H1 (cell line): Measurements from ENCODE around the gene YBX2. TPM values are rescaled to one million over a fixed set of nuclear protein-coding genes. Genes with fewer than 3 reads are reported as not detected.

Source experiments
- CTCF ChIA-PET: fragments of 300-600 bp; sonication (Branson Sonifier 250); formaldehyde crosslinking; loops from one replicate; lab custom pipeline; 2021; ENCODE audit not compliant: partially characterized antibody; lab: Charles Lee
- POLR2A ChIA-PET: fragments of 300-600 bp; sonication (Branson Sonifier 250); formaldehyde crosslinking; loops from one replicate; lab custom pipeline; 2021; ENCODE audit warnings: inconsistent platforms; ENCODE audit not compliant: partially characterized antibody; lab: Charles Lee
- DNase-seq, 2 experiments: peaks; one replicate each; pipeline versions ENCODE4 v3.0.0 to v3.0.0-alpha.2; 2010 to 2022; ENCODE audit warnings: low spot score in 2 of 2, low read depth in 1 of 2, mixed read lengths in 1 of 2
- FAIRE-seq: peaks from 2 replicates; lab custom pipeline; 2011; peaks lifted over from hg19 to GRCh38; lab: Jason Lieb, UNC
- H2AFZ ChIP-seq: 2 replicates; pipeline ENCODE4 v1.8.1; 2012; ENCODE audit warnings: low read length, inconsistent platforms
- H2AK5ac ChIP-seq: 2 replicates; pipeline ENCODE4 v1.6.1; 2013; ENCODE audit warnings: low read depth, low read length
- H2BK120ac ChIP-seq: replicated peaks from 2 replicates; pipeline ENCODE3; 2013; ENCODE audit warnings: low read depth, low read length, inconsistent platforms
- H2BK12ac ChIP-seq: 2 replicates; pipeline ENCODE4 v1.6.1; 2013; ENCODE audit warnings: low read depth, low read length
- H2BK15ac ChIP-seq: 2 replicates; pipeline ENCODE4 v1.6.1; 2013; ENCODE audit warnings: low read length
- H2BK20ac ChIP-seq: 2 replicates; pipeline ENCODE4 v1.6.1; 2013; ENCODE audit warnings: low read length
- H2BK5ac ChIP-seq: 2 replicates; pipeline ENCODE4 v1.6.1; 2013; ENCODE audit warnings: low read depth, low read length
- H3K14ac ChIP-seq: 2 replicates; pipeline ENCODE4 v1.6.1; 2013; ENCODE audit warnings: inconsistent platforms; ENCODE audit not compliant: insufficient read length
- H3K18ac ChIP-seq: 2 replicates; pipeline ENCODE4 v1.6.1; 2013; ENCODE audit warnings: low read length; ENCODE audit errors: extremely low read depth
- H3K23ac ChIP-seq: 2 replicates; pipeline ENCODE4 v1.6.1; 2013; ENCODE audit warnings: inconsistent platforms; ENCODE audit not compliant: insufficient read length
- H3K23me2 ChIP-seq: 2 replicates; pipeline ENCODE4 v1.6.1; 2013; ENCODE audit warnings: low read depth, low read length
- H3K27ac ChIP-seq: 2 replicates; pipeline ENCODE4 v1.6.1; 2011; ENCODE audit warnings: low read depth, low read length, inconsistent platforms
- H3K27me3 ChIP-seq, 4 experiments: replicated peaks in 1 of 4; 1 replicate in 1 of 4; 2 replicates in 3 of 4; pipeline versions ENCODE4 v1.6.1 to v1.8.1; 2011 to 2013; ENCODE audit warnings: low read length in 3 of 4, mild to moderate bottlenecking in 3 of 4, inconsistent platforms in 2 of 4, mixed read lengths in 2 of 4, moderate library complexity in 1 of 4; ENCODE audit not compliant: control insufficient read depth in 3 of 4, insufficient read depth in 3 of 4; ENCODE audit errors: extremely low read depth in 1 of 4
- H3K36me3 ChIP-seq, 4 experiments: 2 replicates each; pipeline versions ENCODE4 v1.6.1 to v1.8.1; 2011 to 2013; ENCODE audit warnings: mild to moderate bottlenecking in 4 of 4, low read length in 3 of 4, moderate library complexity in 2 of 4, control low read depth in 1 of 4, inconsistent platforms in 1 of 4; ENCODE audit not compliant: insufficient read depth in 4 of 4, control insufficient read depth in 2 of 4
- H3K4ac ChIP-seq: replicated peaks from 2 replicates; pipeline ENCODE3; 2013; ENCODE audit warnings: low read length, low read depth, mixed read lengths, inconsistent platforms; ENCODE audit not compliant: insufficient read length
- H3K4me1 ChIP-seq, 4 experiments: replicated peaks in 1 of 4; 1 replicate in 1 of 4; 2 replicates in 3 of 4; pipeline versions ENCODE4 v1.6.1 to v1.8.1; 2011 to 2013; ENCODE audit warnings: low read length in 3 of 4, inconsistent platforms in 2 of 4, mixed read lengths in 1 of 4; ENCODE audit not compliant: insufficient read depth in 4 of 4, control insufficient read depth in 3 of 4
- H3K4me2 ChIP-seq, 2 experiments: 2 replicates each; pipeline versions ENCODE4 v1.6.1 to v1.8.1; 2011 to 2013; ENCODE audit warnings: low read depth in 2 of 2, low read length in 2 of 2, control low read depth in 1 of 2, inconsistent platforms in 1 of 2, mild to moderate bottlenecking in 1 of 2; ENCODE audit not compliant: insufficient read depth in 1 of 2
- H3K4me3 ChIP-seq, 4 experiments: fragments of 200-600, 300-600 bp in 1 of 4; sonication (generic), shearing (Covaris generic), sonication (Bioruptor Twin) in 1 of 4; 2 replicates each; pipeline versions ENCODE4 v1.5.1 to v1.8.1; 2011 to 2016; ENCODE audit warnings: low read length in 4 of 4, low read depth in 3 of 4, control low read depth in 2 of 4, inconsistent platforms in 2 of 4, mild to moderate bottlenecking in 2 of 4, mixed read lengths in 1 of 4, moderate library complexity in 1 of 4; ENCODE audit not compliant: insufficient read depth in 2 of 4; ENCODE audit errors: extremely low read depth in 1 of 4
- H3K56ac ChIP-seq: replicated peaks from 2 replicates; pipeline ENCODE3; 2013; ENCODE audit warnings: low read depth, mild to moderate bottlenecking, mixed read lengths, low read length, inconsistent platforms; ENCODE audit not compliant: insufficient read length
- H3K79me1 ChIP-seq: 2 replicates; pipeline ENCODE4 v1.6.1; 2013; ENCODE audit warnings: low read depth, low read length, control low read depth
- H3K79me2 ChIP-seq, 2 experiments: 2 replicates each; pipeline versions ENCODE4 v1.6.1 to v1.8.1; 2012 to 2013; ENCODE audit warnings: low read length in 2 of 2, mild to moderate bottlenecking in 2 of 2, inconsistent platforms in 1 of 2; ENCODE audit not compliant: insufficient read depth in 2 of 2, control insufficient read depth in 1 of 2
- H3K9ac ChIP-seq, 4 experiments: replicated peaks in 1 of 4; 1 replicate in 1 of 4; 2 replicates in 3 of 4; pipeline versions ENCODE4 v1.6.1 to v1.8.1; 2011 to 2013; ENCODE audit warnings: low read depth in 3 of 4, low read length in 3 of 4, control low read depth in 2 of 4, mild to moderate bottlenecking in 2 of 4, moderate library complexity in 2 of 4, inconsistent platforms in 1 of 4; ENCODE audit errors: extremely low read depth in 1 of 4
- H3K9me3 ChIP-seq, 2 experiments: 2 replicates each; pipeline versions ENCODE4 v1.6.1 to v1.8.1; 2012 to 2013; ENCODE audit warnings: mild to moderate bottlenecking in 2 of 2, moderate library complexity in 2 of 2, control low read depth in 1 of 2, inconsistent platforms in 1 of 2, low read depth in 1 of 2, low read length in 1 of 2, mixed read lengths in 1 of 2; ENCODE audit not compliant: insufficient read depth in 2 of 2
- H4K20me1 ChIP-seq, 2 experiments: replicated peaks in 1 of 2; 2 replicates each; pipeline versions ENCODE3 to v1.8.1; 2011 to 2013; ENCODE audit warnings: inconsistent platforms in 2 of 2, low read length in 2 of 2, mild to moderate bottlenecking in 1 of 2; ENCODE audit not compliant: insufficient read depth in 2 of 2, control insufficient read depth in 1 of 2
- H4K5ac ChIP-seq: 2 replicates; pipeline ENCODE4 v1.6.1; 2013; ENCODE audit warnings: low read length, low read depth, mixed read lengths, inconsistent platforms; ENCODE audit not compliant: insufficient read length
- H4K8ac ChIP-seq: 2 replicates; pipeline ENCODE4 v1.8.0; 2013; ENCODE audit warnings: mild to moderate bottlenecking, moderate library complexity, low read length, inconsistent platforms; ENCODE audit not compliant: insufficient read depth; ENCODE audit errors: extremely low read depth
- H4K91ac ChIP-seq: replicated peaks from 2 replicates; pipeline ENCODE3; 2013; ENCODE audit warnings: low read length, mixed read lengths, inconsistent platforms; ENCODE audit not compliant: insufficient read length
- BRCA1 ChIP-seq: IDR thresholded peaks from 2 replicates; pipeline ENCODE4 v1.6.1; 2012; ENCODE audit warnings: low read depth, low read length, improper control_type of control experiment
- GTF2F1 ChIP-seq: IDR thresholded peaks from 2 replicates; pipeline ENCODE4 v1.6.1; 2012; ENCODE audit warnings: low read depth, low read length, improper control_type of control experiment, borderline replicate concordance
- KDM4A ChIP-seq: IDR thresholded peaks from one replicate; pipeline ENCODE4 v1.7.1; 2012; ENCODE audit warnings: low read depth, mild to moderate bottlenecking, moderate library complexity, low read length, inconsistent platforms; ENCODE audit not compliant: severe bottlenecking
- MAFK ChIP-seq: IDR thresholded peaks from 2 replicates; pipeline ENCODE4 v1.6.1; 2012; ENCODE audit warnings: low read depth, mild to moderate bottlenecking, improper control_type of control experiment, low read length
- RNF2 ChIP-seq: fragments of 200-900, 300-1000 bp; sonication (generic); IDR thresholded peaks from 2 replicates; pipeline ENCODE4 v1.7.1; 2016; ENCODE audit warnings: borderline replicate concordance, low read depth, mild to moderate bottlenecking, antibody characterized with exemption, low read length; ENCODE audit not compliant: poor library complexity, severe bottlenecking; ENCODE audit errors: missing control alignments
- RXRA ChIP-seq: IDR thresholded peaks from 2 replicates; pipeline ENCODE4 v1.6.1; 2011; ENCODE audit warnings: low read depth, mild to moderate bottlenecking, low read length, moderate library complexity; ENCODE audit not compliant: insufficient read depth
- SP1 ChIP-seq: IDR thresholded peaks from 2 replicates; pipeline ENCODE4 v1.6.1; 2011; ENCODE audit warnings: low read depth, low read length
- SP4 ChIP-seq: IDR thresholded peaks from 2 replicates; pipeline ENCODE4 v1.6.1; 2012; ENCODE audit warnings: low read length, inconsistent platforms
- YY1 ChIP-seq: IDR thresholded peaks from 2 replicates; pipeline ENCODE4 v1.6.1; 2011; ENCODE audit warnings: low read depth, mild to moderate bottlenecking, low read length
- WGBS, 2 experiments: shearing (Covaris generic) in 1 of 2; methylation state at CpG; one replicate each; pipeline versions ENCODE4 v1.1.6 to v1.1.7; 2013 to 2015; ENCODE audit warnings: low lambda C conversion rate in 2 of 2, mixed read lengths in 2 of 2, inconsistent platforms in 1 of 2, low coverage in 1 of 2, missing lambda C conversion rate in 1 of 2; ENCODE audit not compliant: insufficient replicate concordance in 2 of 2, insufficient coverage in 1 of 2, insufficient read length in 1 of 2; ENCODE audit errors: extremely low coverage in 1 of 2, missing lambda C conversion rate in 1 of 2; 5-methylcytosine and 5-hydroxymethylcytosine counted together
- polyA plus RNA-seq, 7 experiments: library from polyadenylated mRNA; depleted of rRNA in 3 of 7; stranded (reverse) in 5 of 7; unstranded in 2 of 7; fragments of >200 nt in 5 of 7; fragments of 200-250 nt in 2 of 7; gene quantifications; 1 replicate in 5 of 7; 2 replicates in 1 of 7; 4 replicates in 1 of 7; pipeline versions ENCODE4 v1.2.1 to v1.2.3, GENCODE V29; 2011 to 2013; ENCODE audit warnings: missing spikeins in 2 of 7, mixed read lengths in 2 of 7
- total RNA-seq: library from RNA; stranded (reverse); fragmentation: NEBNext Ultra II Directional; extraction: Animal tissue kit (Norgen Biotek cat#: 25700); gene quantifications from 2 replicates; pipeline ENCODE4 v1.2.1, GENCODE V29; 2021
- TF ChIP-seq, protein P1 (sequence below): IDR thresholded peaks from 2 replicates; pipeline ENCODE4 v1.6.1; 2012; ENCODE audit warnings: inconsistent platforms

YBX2 gene
- total and polyA plus RNA-seq, 2 of the 8 experiments (the other 6 are each of a cell fraction or from before 2014, with no cell fraction given), result 19.2 to 30.5 TPM

DNA sequence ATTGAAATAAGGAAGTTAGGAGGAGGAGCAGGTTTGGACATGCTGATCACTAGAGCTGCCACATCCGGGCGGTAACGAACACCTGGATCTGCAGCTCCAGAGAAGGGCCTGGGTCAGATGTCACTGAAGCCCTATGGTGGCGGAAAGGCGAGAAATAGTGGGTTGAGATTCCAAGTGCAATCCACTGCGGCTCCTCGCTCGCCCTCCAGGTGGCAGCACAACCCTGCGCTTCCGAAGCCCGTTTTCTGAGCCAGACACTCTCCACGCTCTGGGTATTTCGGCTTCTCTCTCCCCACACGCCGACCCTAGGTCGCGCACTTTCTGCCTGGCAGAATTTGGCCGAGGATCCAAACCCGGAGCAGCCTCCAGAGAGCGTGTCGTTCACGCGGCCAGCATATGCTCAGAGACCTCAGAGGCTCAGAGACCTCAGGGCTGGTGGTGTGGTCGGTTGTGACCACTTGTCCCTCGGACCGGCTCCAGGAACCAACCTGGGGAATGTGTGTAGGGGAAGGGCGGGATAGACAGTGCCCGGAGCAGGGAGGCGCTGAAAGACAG, 13.8 kb downstream of the YBX2 start:
- no peak overlapping the region for H2BK20ac ChIP-seq
- peak; percentile 97 for FAIRE-seq
- no peak overlapping the region for H3K27ac ChIP-seq
- H3K23ac ChIP-seq, result no peak overlapping the region
- H3K27me3 ChIP-seq, result peaks cover 0 to 13% (median 7%) of the 10 kb centered on the region in 4 experiments; a peak in 6 of 7 replicates
- H2BK12ac ChIP-seq, result no peak overlapping the region
- ChIA-PET CTCF (interaction anchor here (0.6 to 4.8 kb wide), 26 partner anchors 10 to 280 kb away, joined by 3 to 46 read pairs (median 4); partner anchors contain the start of genes ACAP1, CLDN7, GABARAP and GPS2), POLR2A (interaction anchor here (0.7 to 7.7 kb wide), 19 partner anchors 10 to 303 kb away, joined by 3 to 94 read pairs (median 5); partner anchors contain the start of genes ACADVL, CLDN7, DLG4 and GABARAP)
- peaks cover 0 to 7% of the 10 kb centered on the region in 2 experiments for H4K20me1 ChIP-seq
- H3K23me2 ChIP-seq, result peaks cover 11% of the 10 kb centered on the region
- peaks cover 0 to 20% (median 8%) of the 10 kb centered on the region in 4 experiments; a peak in 5 of 7 replicates for H3K4me1 ChIP-seq
- H3K18ac ChIP-seq, result peak overlapping the region; percentile 75
- H3K9me3 ChIP-seq, result no peaks in the 10 kb centered on the region
- H4K8ac ChIP-seq, result no peak overlapping the region
- H2AK5ac ChIP-seq, result no peak overlapping the region
- H3K9ac ChIP-seq, result peak overlapping the region in 2 of 4 experiments; percentile 49 to 59; a peak in 4 of 7 replicates
- H2BK15ac ChIP-seq, result peak overlapping the region; percentile 29; the same call in 1 of the 2 replicates
- H3K56ac ChIP-seq, result no peak overlapping the region
- no peak overlapping the region for H4K5ac ChIP-seq
- peaks cover 0 to 6% (median 0%) of the 10 kb centered on the region in 4 experiments; a peak in 2 of 8 replicates for H3K36me3 ChIP-seq
- H2AFZ ChIP-seq, result peak overlapping the region; percentile 24; the same call in 1 of the 2 replicates
- peak overlapping the region; percentile 14 to 77 (median 61); a peak in 7 of 8 replicates for H3K4me3 ChIP-seq
- no peak overlapping the region for H4K91ac ChIP-seq
- DNase-seq, result peak; percentile 87 to 97
- H2BK120ac ChIP-seq, result no peak overlapping the region
- H3K4ac ChIP-seq, result no peak overlapping the region
- no peaks in the 10 kb centered on the region for H3K79me2 ChIP-seq
- WGBS, 2 experiments, result 2% methylated on average over 29 of the region's 29 CpGs; no CpG with 5 or more reads in 1 of the 2 experiments
- H3K79me1 ChIP-seq, result no peaks in the 10 kb centered on the region
- peak overlapping the region; percentile 45 to 99 for H3K4me2 ChIP-seq
- H2BK5ac ChIP-seq, result peak overlapping the region; percentile 18; the same call in 1 of the 2 replicates
- H3K14ac ChIP-seq, result no peak overlapping the region
- TF ChIP-seq KDM4A (peak; percentile 45), GTF2F1 (no peak), MAFK (no peak), YY1 (peak; percentile 71; the same call in 1 of the 2 replicates), RXRA (no peak), SP4 (peak; percentile 83), SP1 (peak; percentile 94), RNF2 (no peak), BRCA1 (no peak)
- TF ChIP-seq, protein P1, sequence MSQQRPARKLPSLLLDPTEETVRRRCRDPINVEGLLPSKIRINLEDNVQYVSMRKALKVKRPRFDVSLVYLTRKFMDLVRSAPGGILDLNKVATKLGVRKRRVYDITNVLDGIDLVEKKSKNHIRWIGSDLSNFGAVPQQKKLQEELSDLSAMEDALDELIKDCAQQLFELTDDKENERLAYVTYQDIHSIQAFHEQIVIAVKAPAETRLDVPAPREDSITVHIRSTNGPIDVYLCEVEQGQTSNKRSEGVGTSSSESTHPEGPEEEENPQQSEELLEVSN, result peak; percentile 44; the same call in 1 of the 2 replicates
